Activated T-helper 1 cell treated with anti-CD3 and anti-CD28 coated beads, Interleukin-12 subunit alpha, Interleukin-12 subunit beta, Interleukin-2, Interleukin-4 antibody, amounts not matched to agents 30 ng/mL and 10 ng/mL and 1 ng/mL, durations not matched to agents 14 hours and 24 hours and 36 hours (primary cell): ENCODE measurements around the gene PLSCR3. TPM values are rescaled to one million over a fixed set of nuclear protein-coding genes. Genes with fewer than 3 reads are reported as not detected.

ENCODE experiments used
- DNase-seq: peaks from one replicate; pipeline ENCODE4 v3.0.0; 2021; ENCODE audit warnings: low spot score
- H3K27ac Mint-ChIP-seq: one replicate; pipeline ENCODE4 v1.8.0; 2021; ENCODE audit warnings: mild to moderate bottlenecking, mixed read lengths
- H3K27me3 Mint-ChIP-seq: one replicate; pipeline ENCODE4 v1.8.0; 2022; ENCODE audit warnings: mild to moderate bottlenecking, moderate library complexity, mixed read lengths; ENCODE audit not compliant: insufficient read depth
- H3K36me3 Mint-ChIP-seq: one replicate; pipeline ENCODE4 v1.8.0; 2021; ENCODE audit warnings: low read depth, mixed read lengths
- H3K4me1 Mint-ChIP-seq: one replicate; pipeline ENCODE4 v1.8.0; 2021; ENCODE audit warnings: low read depth, mixed read lengths
- H3K4me3 Mint-ChIP-seq: one replicate; pipeline ENCODE4 v1.8.0; 2021; ENCODE audit warnings: mild to moderate bottlenecking, moderate library complexity, mixed read lengths
- H3K9me3 Mint-ChIP-seq: one replicate; pipeline ENCODE4 v1.8.0; 2021; ENCODE audit warnings: mixed read lengths
- intact Hi-C: fragments of 100-400 bp; cut with micrococcal nuclease; formaldehyde crosslinking; loops from one replicate; pipeline ENCODE4 v1.15.1; 2024
- total RNA-seq: library from RNA; stranded (reverse); gene quantifications from 2 replicates; pipeline ENCODE4 v1.2.3, GENCODE V29; 2022

The PLSCR3 gene
- total RNA-seq, 1 donor from 2014 or later, result 78.2 TPM

GRCh38 chr17:7356072-7356549, 38.2 kb downstream of the PLSCR3 start:
- peaks cover 8% of the 10 kb centered on the region for H3K36me3 Mint-ChIP-seq
- DNase-seq, result peak; percentile 82
- H3K27me3 Mint-ChIP-seq, result no peaks in the 10 kb centered on the region
- no peak overlapping the region for H3K4me3 Mint-ChIP-seq
- H3K4me1 Mint-ChIP-seq, result peaks cover 29% of the 10 kb centered on the region
- no peak overlapping the region for H3K27ac Mint-ChIP-seq
- intact Hi-C loops, result loop anchor here (1.0 to 5.0 kb wide), 4 partner anchors 48 to 205 kb away; partner anchors contain the start of genes SENP3 and TMEM256
- no peaks in the 10 kb centered on the region for H3K9me3 Mint-ChIP-seq

- Mint-ChIP-seq H3K27ac (no peak overlapping the region), H3K36me3 (peaks cover 8% of the 10 kb centered on the region)
Observed at GRCh38 chr17:7355573-7355972, 38.8 kb downstream of the PLSCR3 start.

GRCh38 chr17:7355053-7355452, 39.3 kb downstream of the PLSCR3 start, which contains the start of gene TMEM95:
Gene TMEM95 (plus strand): TSS chr17:7355156. CDS start chr17:7355205, 49 bp downstream.
- Mint-ChIP-seq H3K36me3 (peaks cover 8% of the 10 kb centered on the region), H3K4me1 (peaks cover 29% of the 10 kb centered on the region), H3K4me3 (peak within 1 kb of the TSS; percentile 21), H3K9me3 (no peaks in the 10 kb centered on the region), H3K27ac (peak within 1 kb of the TSS; percentile 55), H3K27me3 (no peaks in the 10 kb centered on the region)
- intact Hi-C loops, result loop anchor here (5.0 kb wide), 1 partner anchor 147 kb away; no protein-coding TSS in a partner anchor
- DNase-seq, result no peak

More at GRCh38 chr17:7355573-7355972, 38.8 kb downstream of the PLSCR3 start:
- no peaks in the 10 kb centered on the region for H3K9me3 Mint-ChIP-seq
- intact Hi-C loops, result loop anchor here (5.0 kb wide), 1 partner anchor 147 kb away; no protein-coding TSS in a partner anchor
- H3K27me3 Mint-ChIP-seq, result no peaks in the 10 kb centered on the region
- no peak overlapping the region for H3K4me3 Mint-ChIP-seq
- H3K4me1 Mint-ChIP-seq, result peaks cover 29% of the 10 kb centered on the region
- no peak for DNase-seq

GRCh38 chr17:7354262-7354843, 40.0 kb downstream of the PLSCR3 start:
- Mint-ChIP-seq H3K4me1 (peaks cover 35% of the 10 kb centered on the region), H3K9me3 (no peaks in the 10 kb centered on the region), H3K36me3 (peaks cover 12% of the 10 kb centered on the region), H3K27me3 (no peaks in the 10 kb centered on the region), H3K27ac (peak overlapping the region; percentile 55), H3K4me3 (peak overlapping the region; percentile 21)
- no peak for DNase-seq
- intact Hi-C loops, result loop anchor here (5.0 kb wide), 1 partner anchor 128 kb away; the partner anchor contains the start of genes POLR2A and SLC35G6

GRCh38 chr17:7352910-7353635, 41.3 kb downstream of the PLSCR3 start:
- Mint-ChIP-seq H3K36me3 (peaks cover 12% of the 10 kb centered on the region), H3K27ac (peak overlapping the region; percentile 87), H3K4me1 (peaks cover 41% of the 10 kb centered on the region), H3K4me3 (peak overlapping the region; percentile 84), H3K9me3 (no peaks in the 10 kb centered on the region), H3K27me3 (no peaks in the 10 kb centered on the region)
- DNase-seq, result no peak
- intact Hi-C loops, result loop anchor here (1.0 to 5.0 kb wide), 3 partner anchors 51 to 334 kb away; partner anchors contain the start of genes POLR2A, SLC35G6, TMEM256 and TP53

GRCh38 chr17:7352503-7352889, 41.8 kb downstream of the PLSCR3 start:
- Mint-ChIP-seq H3K27ac (peak overlapping the region; percentile 87), H3K4me3 (peak overlapping the region; percentile 84), H3K36me3 (peaks cover 16% of the 10 kb centered on the region), H3K27me3 (no peaks in the 10 kb centered on the region), H3K9me3 (no peaks in the 10 kb centered on the region), H3K4me1 (peaks cover 41% of the 10 kb centered on the region)
- intact Hi-C loops, result loop anchor here (1.0 to 5.0 kb wide), 3 partner anchors 52 to 335 kb away; partner anchors contain the start of genes POLR2A, SLC35G6, TMEM256 and TP53
- no peak for DNase-seq

GRCh38 chr17:7351665-7352502, 42.4 kb downstream of the PLSCR3 start, which contains the start of gene KCTD11:
Gene KCTD11 (plus strand): TSS chr17:7352162.
- H3K27me3 Mint-ChIP-seq, result no peaks in the 10 kb centered on the region
- peak within 1 kb of the TSS; percentile 84 for H3K4me3 Mint-ChIP-seq
- H3K36me3 Mint-ChIP-seq, result peaks cover 20% of the 10 kb centered on the region
- intact Hi-C loops, result loop anchor here (1.0 to 5.0 kb wide), 6 partner anchors 15 to 335 kb away; partner anchors contain the start of genes ACAP1, NEURL4, POLR2A and SLC2A4
- H3K9me3 Mint-ChIP-seq, result no peaks in the 10 kb centered on the region
- peaks cover 41% of the 10 kb centered on the region for H3K4me1 Mint-ChIP-seq
- H3K27ac Mint-ChIP-seq, result peak within 1 kb of the TSS; percentile 87
- DNase-seq, result peak; percentile 76

GRCh38 chr17:7348478-7349242, 45.7 kb downstream of the PLSCR3 start:
- peak overlapping the region; percentile 37 for H3K27ac Mint-ChIP-seq
- peaks cover 35% of the 10 kb centered on the region for H3K36me3 Mint-ChIP-seq
- H3K27me3 Mint-ChIP-seq, result no peaks in the 10 kb centered on the region
- DNase-seq, result no peak
- peaks cover 30% of the 10 kb centered on the region for H3K4me1 Mint-ChIP-seq
- H3K4me3 Mint-ChIP-seq, result no peak overlapping the region
- H3K9me3 Mint-ChIP-seq, result no peaks in the 10 kb centered on the region
- intact Hi-C loops, result no loop called here

GRCh38 chr17:7347630-7348477, 46.5 kb downstream of the PLSCR3 start:
- Mint-ChIP-seq H3K27me3 (no peaks in the 10 kb centered on the region), H3K4me3 (no peak overlapping the region), H3K27ac (peak overlapping the region; percentile 58), H3K9me3 (no peaks in the 10 kb centered on the region), H3K4me1 (peaks cover 29% of the 10 kb centered on the region), H3K36me3 (peaks cover 39% of the 10 kb centered on the region)
- intact Hi-C loops, result no loop called here
- no peak for DNase-seq

- DNase-seq, result no peak
- no peak overlapping the region for H3K4me3 Mint-ChIP-seq
- intact Hi-C loops, result no loop called here
- no peaks in the 10 kb centered on the region for H3K9me3 Mint-ChIP-seq
- peaks cover 22% of the 10 kb centered on the region for H3K4me1 Mint-ChIP-seq
- H3K27me3 Mint-ChIP-seq, result no peaks in the 10 kb centered on the region
- H3K36me3 Mint-ChIP-seq, result peaks cover 35% of the 10 kb centered on the region
- H3K27ac Mint-ChIP-seq, result no peak overlapping the region
Observed at GRCh38 chr17:7346761-7347614, 47.3 kb downstream of the PLSCR3 start.
